ENCODE measurements around the gene SLC12A5. TPM values are rescaled to one million over a fixed set of nuclear protein-coding genes. Genes with fewer than 3 reads are reported as not detected.

SLC12A5 gene
- total and polyA plus RNA-seq, 9 of the 15 experiments (the other 6 are each of a cell fraction or from before 2014, with no cell fraction given): 0.36 to 7.5 (median 2.1) TPM

DNA sequence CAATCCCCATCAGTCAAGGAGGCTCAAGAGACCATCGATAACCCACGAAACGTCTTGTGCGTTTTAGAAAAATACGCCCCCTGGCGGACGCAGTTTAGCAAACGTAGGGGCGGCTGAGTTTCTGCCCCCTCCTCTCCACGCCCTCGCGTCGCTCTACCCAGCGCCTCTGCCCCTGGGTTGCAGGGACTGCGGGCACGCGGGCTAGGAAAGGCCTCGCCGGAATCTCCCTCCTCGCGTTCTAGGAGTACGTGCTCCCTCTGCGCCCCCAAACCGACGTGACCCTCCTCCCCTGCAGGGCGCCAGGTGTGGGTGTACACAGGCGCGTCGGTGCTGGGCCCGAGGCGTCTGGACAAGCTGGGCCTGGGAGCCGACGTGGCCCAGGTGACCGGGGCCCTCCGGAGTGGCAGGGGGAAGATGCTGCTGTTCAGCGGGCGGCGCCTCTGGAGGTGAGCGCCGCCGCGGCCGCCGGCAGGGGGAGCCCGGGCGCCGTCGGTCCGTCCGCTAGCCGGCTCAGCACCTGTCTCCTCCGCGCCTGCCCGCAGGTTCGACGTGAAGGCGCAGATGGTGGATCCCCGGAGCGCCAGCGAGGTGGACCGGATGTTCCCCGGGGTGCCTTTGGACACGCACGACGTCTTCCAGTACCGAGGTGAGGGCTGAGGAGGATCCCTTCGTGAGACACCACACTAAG, 15.0 kb upstream of the SLC12A5 start (continued):
- TF ChIP-seq, protein P1, sequence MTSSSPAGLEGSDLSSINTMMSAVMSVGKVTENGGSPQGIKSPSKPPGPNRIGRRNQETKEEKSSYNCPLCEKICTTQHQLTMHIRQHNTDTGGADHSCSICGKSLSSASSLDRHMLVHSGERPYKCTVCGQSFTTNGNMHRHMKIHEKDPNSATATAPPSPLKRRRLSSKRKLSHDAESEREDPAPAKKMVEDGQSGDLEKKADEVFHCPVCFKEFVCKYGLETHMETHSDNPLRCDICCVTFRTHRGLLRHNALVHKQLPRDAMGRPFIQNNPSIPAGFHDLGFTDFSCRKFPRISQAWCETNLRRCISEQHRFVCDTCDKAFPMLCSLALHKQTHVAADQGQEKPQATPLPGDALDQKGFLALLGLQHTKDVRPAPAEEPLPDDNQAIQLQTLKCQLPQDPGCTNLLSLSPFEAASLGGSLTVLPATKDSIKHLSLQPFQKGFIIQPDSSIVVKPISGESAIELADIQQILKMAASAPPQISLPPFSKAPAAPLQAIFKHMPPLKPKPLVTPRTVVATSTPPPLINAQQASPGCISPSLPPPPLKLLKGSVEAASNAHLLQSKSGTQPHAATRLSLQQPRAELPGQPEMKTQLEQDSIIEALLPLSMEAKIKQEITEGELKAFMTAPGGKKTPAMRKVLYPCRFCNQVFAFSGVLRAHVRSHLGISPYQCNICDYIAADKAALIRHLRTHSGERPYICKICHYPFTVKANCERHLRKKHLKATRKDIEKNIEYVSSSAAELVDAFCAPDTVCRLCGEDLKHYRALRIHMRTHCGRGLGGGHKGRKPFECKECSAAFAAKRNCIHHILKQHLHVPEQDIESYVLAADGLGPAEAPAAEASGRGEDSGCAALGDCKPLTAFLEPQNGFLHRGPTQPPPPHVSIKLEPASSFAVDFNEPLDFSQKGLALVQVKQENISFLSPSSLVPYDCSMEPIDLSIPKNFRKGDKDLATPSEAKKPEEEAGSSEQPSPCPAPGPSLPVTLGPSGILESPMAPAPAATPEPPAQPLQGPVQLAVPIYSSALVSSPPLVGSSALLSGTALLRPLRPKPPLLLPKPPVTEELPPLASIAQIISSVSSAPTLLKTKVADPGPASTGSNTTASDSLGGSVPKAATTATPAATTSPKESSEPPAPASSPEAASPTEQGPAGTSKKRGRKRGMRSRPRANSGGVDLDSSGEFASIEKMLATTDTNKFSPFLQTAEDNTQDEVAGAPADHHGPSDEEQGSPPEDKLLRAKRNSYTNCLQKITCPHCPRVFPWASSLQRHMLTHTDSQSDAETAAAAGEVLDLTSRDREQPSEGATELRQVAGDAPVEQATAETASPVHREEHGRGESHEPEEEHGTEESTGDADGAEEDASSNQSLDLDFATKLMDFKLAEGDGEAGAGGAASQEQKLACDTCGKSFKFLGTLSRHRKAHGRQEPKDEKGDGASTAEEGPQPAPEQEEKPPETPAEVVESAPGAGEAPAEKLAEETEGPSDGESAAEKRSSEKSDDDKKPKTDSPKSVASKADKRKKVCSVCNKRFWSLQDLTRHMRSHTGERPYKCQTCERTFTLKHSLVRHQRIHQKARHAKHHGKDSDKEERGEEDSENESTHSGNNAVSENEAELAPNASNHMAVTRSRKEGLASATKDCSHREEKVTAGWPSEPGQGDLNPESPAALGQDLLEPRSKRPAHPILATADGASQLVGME (CRISPR knock-in tag; IDR thresholded peaks at IDR 0.05): 0 out of 2 replicates have a peak, but pooled peaks have one; percentile 83
- TF ChIP-seq NFATC3 (IDR thresholded peaks at IDR 0.05) (no peak), YY1 (IDR thresholded peaks at IDR 0.05; ENCODE audit: borderline replicate concordance in 1 of 3, control insufficient read depth in 1 of 3, extremely low read depth in 1 of 3, insufficient read depth in 3 of 3, insufficient read length in 1 of 3, insufficient replicate concordance in 2 of 3, low read depth in 1 of 3, low read length in 2 of 3) (peak in 1 of 3 experiments; percentile 24), CBFA2T3 (IDR thresholded peaks at IDR 0.05) (no peak), ZC3H4 (CRISPR knock-in tag; IDR thresholded peaks at IDR 0.05; ENCODE audit: borderline replicate concordance) (no peak), ZNF507 (tag; conservative IDR thresholded peaks at IDR 0.05) (no peak), ETV1 (tag; conservative IDR thresholded peaks at IDR 0.05; ENCODE audit: low read depth) (peak; percentile 39; the same call in 1 of the 2 replicates), ZNF224 (CRISPR knock-in tag; IDR thresholded peaks at IDR 0.05) (no peak), SAP30 (IDR thresholded peaks at IDR 0.05; ENCODE audit: borderline replicate concordance, insufficient read depth, low read depth, low read length, poor library complexity, severe bottlenecking) (no peak)
- TF ChIP-seq, protein P2, sequence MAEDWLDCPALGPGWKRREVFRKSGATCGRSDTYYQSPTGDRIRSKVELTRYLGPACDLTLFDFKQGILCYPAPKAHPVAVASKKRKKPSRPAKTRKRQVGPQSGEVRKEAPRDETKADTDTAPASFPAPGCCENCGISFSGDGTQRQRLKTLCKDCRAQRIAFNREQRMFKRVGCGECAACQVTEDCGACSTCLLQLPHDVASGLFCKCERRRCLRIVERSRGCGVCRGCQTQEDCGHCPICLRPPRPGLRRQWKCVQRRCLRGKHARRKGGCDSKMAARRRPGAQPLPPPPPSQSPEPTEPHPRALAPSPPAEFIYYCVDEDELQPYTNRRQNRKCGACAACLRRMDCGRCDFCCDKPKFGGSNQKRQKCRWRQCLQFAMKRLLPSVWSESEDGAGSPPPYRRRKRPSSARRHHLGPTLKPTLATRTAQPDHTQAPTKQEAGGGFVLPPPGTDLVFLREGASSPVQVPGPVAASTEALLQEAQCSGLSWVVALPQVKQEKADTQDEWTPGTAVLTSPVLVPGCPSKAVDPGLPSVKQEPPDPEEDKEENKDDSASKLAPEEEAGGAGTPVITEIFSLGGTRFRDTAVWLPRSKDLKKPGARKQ (CRISPR knock-in tag; IDR thresholded peaks at IDR 0.05): no peak

Data from K562 (cell line).